GM19025 (cell line): ENCODE data around the gene MAGI2.
"Not testable (repeated sequence)": the region's sequence is repeated elsewhere in the genome, so short reads cannot be mapped to it uniquely, and the experiment has no call there.

ENCODE experiments used
- ATAC-seq: cut with Tn5 transposase; IDR thresholded peaks from one replicate; pipeline ENCODE4 v1.9.1; 2021; ENCODE audit warnings: mild to moderate bottlenecking, low read depth, moderate library complexity; ENCODE audit not compliant: unreplicated experiment

Gene MAGI2

GRCh38 chr7:78539825-78540224 lies 913.6 kb downstream of the MAGI2 start:
- ATAC-seq, result no peak

DNA sequence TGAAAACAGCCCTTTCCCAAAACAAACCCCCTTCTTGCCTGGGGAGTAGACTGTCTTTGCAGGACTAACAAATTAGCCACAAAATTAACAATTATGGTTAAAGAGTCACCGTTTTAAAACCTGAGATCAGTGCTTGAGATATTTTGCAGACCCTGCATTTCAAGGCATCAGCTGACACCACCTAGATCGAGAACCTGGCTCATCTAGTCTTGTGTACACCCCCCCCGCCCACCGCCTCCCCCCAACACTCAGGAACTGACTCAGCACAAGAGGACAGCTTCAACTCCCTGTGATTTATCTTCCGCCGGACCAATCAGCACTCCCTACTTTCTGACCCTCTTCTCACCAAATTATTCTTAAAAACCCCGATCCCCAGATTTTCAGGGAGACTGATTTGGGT lies 917.8 kb downstream of the MAGI2 start:
- no peak for ATAC-seq

DNA sequence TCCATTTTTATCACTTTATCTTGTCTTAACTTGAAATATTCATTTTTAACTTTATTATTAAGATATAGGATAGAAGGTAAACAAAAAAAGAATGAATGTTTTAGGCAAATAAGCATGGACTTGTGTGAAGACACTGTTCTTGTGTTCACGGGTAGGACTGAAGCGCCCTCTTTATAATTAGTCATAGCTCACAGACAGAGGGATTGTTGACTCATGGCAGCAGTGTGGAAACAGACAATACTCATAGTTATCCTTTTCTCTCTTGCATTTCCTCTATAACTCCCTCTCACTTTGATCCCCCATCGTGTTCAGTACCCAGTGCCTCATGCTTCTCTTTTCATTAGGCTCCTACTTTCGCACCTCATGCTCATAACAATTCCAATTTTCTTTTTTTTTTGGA lies 923.1 kb downstream of the MAGI2 start:
- ATAC-seq, result no peak

DNA sequence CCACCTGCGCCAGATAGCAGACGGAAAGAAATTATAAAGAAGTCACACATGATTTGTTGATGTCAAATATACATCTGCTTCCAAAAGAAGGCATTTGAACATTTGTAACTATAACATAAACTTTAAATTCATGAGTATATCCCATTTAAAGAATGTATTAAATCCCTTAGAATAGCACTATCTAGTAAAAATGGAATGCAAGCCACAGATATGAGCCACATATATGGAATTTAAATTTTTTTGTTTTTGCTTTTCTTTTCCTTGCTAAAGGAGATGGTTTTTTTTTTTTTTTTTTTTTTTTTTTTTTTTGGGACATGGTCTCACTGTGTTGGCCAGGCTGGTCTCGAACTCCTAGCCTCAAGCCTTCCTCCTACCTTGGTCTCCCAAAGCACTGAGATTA lies 924.1 kb downstream of the MAGI2 start:
- no peak for ATAC-seq

- no peak for ATAC-seq
These were observed 924.5 kb downstream of the MAGI2 start for GRCh38 chr7:78528964-78529363.

- no peak for ATAC-seq
These were observed 929.5 kb downstream of the MAGI2 start for GRCh38 chr7:78523930-78524329.

DNA sequence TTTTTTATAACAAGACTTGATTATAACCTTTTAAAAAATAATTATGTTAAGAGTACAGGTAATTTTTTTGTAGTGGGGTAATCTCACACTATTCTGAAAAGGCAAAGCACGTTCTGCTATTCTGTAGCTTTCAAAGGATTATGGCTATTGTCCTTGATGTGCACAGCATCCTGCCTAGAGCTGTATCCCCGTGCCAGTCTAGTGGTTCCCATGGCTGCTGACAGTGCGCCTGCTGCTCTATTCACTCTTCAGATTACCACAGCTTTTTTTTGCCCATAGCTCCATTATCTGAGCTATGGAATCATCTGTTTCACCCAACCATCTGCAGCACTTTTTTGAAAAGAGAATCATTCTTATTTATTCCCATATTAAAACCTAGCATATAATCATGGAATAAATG lies 931.5 kb downstream of the MAGI2 start:
- ATAC-seq, result no peak

DNA sequence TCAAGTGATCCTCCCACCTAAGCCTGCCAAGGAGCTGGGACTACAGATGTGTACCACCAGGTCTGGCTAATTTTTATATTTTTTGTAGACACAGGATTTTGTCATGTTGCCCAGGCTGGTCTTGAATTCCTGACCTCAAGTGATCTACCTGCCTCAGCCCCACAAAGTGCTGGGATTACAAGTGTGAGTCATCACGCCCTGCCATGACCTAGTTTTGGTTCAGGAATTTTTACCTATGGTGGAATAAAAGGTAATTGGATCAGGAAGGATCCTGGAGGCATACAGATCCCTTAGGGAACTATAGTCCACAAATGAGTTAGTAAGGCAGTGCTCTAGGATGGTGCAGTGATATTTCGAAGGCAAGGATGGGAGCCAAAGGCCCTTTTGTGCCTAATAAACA lies 937.0 kb downstream of the MAGI2 start:
- no peak for ATAC-seq

DNA sequence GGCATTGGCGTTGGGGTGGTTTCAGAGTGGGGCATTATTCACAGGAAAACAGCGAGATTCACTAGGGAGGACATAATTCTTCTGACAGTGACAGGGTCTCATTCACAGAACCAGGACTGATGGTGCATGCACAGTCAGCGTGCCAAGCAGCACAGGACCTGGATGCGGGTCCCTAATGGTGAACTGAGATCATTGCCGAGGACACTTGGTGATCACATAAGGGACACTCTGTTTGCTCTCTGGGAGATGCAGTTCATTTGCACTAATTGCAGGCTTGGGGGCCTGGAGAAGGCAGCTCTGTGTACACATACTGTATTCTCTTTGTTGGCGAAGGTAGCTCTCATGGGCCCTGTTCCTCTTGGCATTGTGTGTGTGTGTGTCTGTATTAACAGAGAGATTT lies 938.8 kb downstream of the MAGI2 start:
- no peak for ATAC-seq

DNA sequence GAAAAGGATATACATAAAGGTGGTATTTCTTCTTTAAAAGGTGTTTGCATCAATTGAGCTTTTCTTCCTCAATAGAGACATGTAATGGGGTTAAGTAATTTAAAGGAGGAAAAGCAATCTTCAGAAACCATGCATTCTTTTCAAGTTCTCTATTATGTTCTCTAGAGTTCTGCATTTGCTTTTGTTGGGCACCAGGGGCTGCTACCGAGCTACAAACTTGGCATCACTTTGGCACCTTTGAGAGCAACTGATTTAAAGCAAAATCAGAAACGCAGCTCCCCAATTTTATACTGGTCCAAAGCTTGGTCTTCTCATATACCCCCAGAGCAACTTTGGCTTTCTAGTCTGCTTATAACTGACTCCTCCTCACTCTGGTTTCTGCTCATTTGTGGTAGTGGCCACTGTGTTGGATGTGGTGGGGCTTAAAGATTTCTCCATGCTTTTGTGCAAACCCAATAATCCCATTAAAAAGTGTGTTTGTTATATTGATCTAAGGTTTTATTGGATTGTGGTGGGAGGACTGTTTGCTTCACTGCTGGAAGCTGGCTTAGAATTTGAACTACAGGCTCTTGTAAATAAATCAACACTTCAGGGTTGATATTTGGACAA lies 942.8 kb downstream of the MAGI2 start:
- ATAC-seq, result no peak

DNA sequence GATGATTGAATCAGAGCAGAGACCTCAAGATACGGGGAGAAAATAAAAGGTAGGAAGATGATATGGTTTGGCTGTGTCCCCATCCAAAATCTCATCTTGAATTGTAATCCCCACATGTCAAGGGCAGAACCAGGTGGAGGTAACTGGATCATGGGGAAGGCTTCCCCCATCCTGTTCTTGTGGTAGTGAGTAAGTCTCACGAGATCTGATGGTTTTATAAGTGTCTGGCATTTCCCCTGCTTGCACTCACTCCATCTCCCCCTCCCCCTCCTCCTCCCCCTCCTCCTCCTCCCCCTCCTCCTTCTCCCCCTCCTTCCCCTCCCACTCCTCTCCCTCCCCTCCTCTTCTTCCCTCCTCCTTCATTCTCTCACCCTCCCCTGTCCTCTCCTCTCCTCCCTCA lies 950.2 kb downstream of the MAGI2 start:
- ATAC-seq, result not testable (repeated sequence)

GRCh38 chr7:78501064-78501463 lies 952.4 kb downstream of the MAGI2 start:
- ATAC-seq, result no peak

DNA sequence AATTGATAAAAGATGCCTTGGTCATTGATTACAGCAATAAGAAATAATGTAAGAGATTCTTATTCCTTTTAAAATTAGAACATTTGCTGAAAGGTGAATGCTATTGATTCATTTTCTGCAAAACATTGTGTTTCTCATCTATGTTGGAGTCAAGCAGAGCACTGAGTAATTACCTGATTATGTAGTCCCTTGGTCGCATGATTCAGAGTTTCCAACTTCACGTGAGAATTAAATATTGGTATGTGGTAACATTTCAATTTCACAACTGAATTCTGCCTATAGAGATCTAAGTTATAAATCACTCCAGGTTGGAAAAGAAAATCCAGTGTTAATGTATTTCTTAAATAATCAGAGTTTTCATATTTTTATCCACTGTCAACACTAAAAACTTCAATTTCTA lies 953.5 kb downstream of the MAGI2 start:
- ATAC-seq, result no peak

DNA sequence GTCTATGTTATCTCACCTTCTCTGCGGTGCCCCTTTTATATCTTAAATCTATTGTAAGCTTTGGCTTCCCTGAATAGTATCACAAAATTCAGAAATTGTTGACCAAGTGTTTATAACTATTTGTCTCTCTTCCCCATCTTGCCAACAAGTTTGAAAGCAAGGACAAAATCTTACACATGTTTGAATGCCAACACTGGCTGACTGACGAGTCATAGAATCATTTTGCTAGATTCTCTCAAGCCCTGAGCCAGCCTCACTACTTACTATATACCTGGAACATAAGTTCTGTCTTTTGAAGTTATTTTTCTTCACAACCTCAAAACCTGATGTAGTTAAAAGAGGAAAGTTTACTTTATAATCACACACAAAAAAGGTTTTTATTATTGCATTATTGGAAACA lies 954.2 kb downstream of the MAGI2 start:
- ATAC-seq, result no peak

DNA sequence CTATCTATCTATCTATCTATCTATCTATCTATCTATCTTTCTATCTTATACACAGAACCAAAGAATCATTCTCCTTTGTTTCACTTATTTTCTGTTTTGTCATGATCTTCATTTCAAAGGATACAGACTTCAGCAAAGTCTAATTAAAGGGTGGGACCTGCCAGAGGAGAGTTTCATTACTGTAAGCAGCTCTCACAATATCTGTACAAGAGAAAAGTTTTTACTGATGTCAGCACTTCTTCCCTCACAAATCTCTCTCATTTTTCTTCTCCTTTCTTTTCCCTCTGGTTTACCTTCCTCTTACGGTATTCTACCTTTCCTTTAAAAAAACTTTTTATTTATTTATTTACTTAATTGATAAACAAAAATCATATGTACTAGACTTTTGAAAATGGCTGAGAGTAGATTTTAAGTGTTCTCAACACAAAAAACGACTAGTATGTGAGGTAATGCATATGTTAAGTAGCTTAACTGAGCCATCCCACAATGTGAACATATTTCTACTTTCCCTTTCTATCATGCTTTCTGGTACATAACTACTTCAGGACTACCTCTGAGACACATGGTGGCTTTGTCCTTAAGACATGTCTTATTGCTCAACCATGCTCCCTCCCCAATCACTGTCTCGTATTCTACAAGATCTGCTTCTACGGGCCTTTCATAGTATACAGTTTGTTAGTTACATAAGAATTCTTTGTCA lies 955.6 kb downstream of the MAGI2 start:
- no peak for ATAC-seq

GRCh38 chr7:78496096-78496630 lies 957.3 kb downstream of the MAGI2 start:
- no peak for ATAC-seq

GRCh38 chr7:78493401-78493800 lies 960.1 kb downstream of the MAGI2 start:
- ATAC-seq, result no peak

- ATAC-seq, result no peak
These were observed 961.3 kb downstream of the MAGI2 start for GRCh38 chr7:78492146-78492545.

- no peak for ATAC-seq
These were observed 962.9 kb downstream of the MAGI2 start for GRCh38 chr7:78490524-78490923.

- no peak for ATAC-seq
These were observed 963.8 kb downstream of the MAGI2 start for GRCh38 chr7:78489476-78490240.

DNA sequence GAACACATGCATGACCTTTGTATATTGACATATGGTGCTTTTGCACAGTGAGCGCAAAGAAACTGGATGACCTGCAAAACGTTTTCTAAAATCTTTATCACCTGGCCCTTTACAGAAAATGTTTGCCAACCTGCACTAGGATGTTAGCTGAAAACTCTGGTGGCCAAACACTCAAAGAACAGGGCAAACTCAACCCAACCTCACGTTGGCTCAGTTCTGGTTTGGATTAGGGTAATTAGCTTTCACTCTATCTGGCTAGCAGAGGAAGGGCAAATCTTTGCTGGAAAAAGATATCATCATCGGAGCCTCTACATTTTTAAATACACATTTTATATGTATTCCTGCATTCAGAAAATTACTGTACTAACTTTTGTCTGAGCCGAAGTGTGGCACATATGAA lies 966.0 kb downstream of the MAGI2 start:
- no peak for ATAC-seq

DNA sequence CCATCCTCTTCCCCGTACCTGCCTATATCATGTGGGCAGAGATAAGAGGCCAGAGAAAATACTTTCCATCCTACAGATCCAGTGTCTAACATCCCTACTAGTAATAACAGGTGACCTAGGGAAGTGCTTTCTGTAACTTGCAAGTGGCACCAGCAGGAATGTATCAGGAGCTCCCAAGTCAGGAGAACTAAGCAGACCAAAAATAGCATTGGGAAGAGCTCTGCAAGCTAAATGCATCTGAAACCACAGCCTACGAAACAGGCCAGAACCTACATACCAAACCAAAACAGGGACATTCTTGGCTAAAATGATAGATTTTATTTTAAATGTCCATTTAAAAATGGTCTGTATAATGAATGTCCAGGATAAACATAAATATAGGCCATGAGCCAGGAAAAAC lies 974.1 kb downstream of the MAGI2 start:
- ATAC-seq, result no peak
